HG02759 (cell line): ENCODE data around the gene TENM4.

Source experiments
- ATAC-seq: cut with Tn5 transposase; IDR thresholded peaks from one replicate; pipeline ENCODE4 v1.9.1; 2021; ENCODE audit warnings: mild to moderate bottlenecking, moderate library complexity; ENCODE audit not compliant: unreplicated experiment

Gene TENM4

GRCh38 chr11:79150320-79150719, 290.5 kb downstream of the TENM4 start:
- no peak for ATAC-seq

GRCh38 chr11:79147731-79148130, 293.1 kb downstream of the TENM4 start:
- ATAC-seq = no peak

- ATAC-seq = no peak
Observed at GRCh38 chr11:79147011-79147410, 293.8 kb downstream of the TENM4 start.

GRCh38 chr11:79139900-79140299, 300.9 kb downstream of the TENM4 start:
- ATAC-seq = no peak

GRCh38 chr11:79129702-79130101, 311.1 kb downstream of the TENM4 start:
- no peak for ATAC-seq

GRCh38 chr11:79128291-79128690, 312.5 kb downstream of the TENM4 start:
- no peak for ATAC-seq

GRCh38 chr11:79122759-79123158, 318.1 kb downstream of the TENM4 start:
- no peak for ATAC-seq

- ATAC-seq = no peak
Observed at GRCh38 chr11:79121351-79121750, 319.5 kb downstream of the TENM4 start.

- ATAC-seq = no peak
Observed at GRCh38 chr11:79119491-79120284, 321.1 kb downstream of the TENM4 start.

GRCh38 chr11:79117488-79117887, 323.3 kb downstream of the TENM4 start:
- ATAC-seq = no peak

GRCh38 chr11:79116600-79116999, 324.2 kb downstream of the TENM4 start:
- no peak for ATAC-seq

GRCh38 chr11:79113054-79113690, 327.7 kb downstream of the TENM4 start:
- ATAC-seq = no peak

- no peak for ATAC-seq
Observed at GRCh38 chr11:79110796-79111195, 330.0 kb downstream of the TENM4 start.

GRCh38 chr11:79110321-79110720, 330.5 kb downstream of the TENM4 start:
- no peak for ATAC-seq

GRCh38 chr11:79108851-79109250, 332.0 kb downstream of the TENM4 start:
- ATAC-seq = no peak

- ATAC-seq = no peak
Observed at GRCh38 chr11:79102840-79103239, 338.0 kb downstream of the TENM4 start.

GRCh38 chr11:79101656-79102055, 339.2 kb downstream of the TENM4 start:
- no peak for ATAC-seq

- peak; percentile 97 for ATAC-seq
Observed at GRCh38 chr11:79100093-79100910, 340.5 kb downstream of the TENM4 start.

GRCh38 chr11:79098146-79098545, 342.7 kb downstream of the TENM4 start:
- ATAC-seq = no peak

GRCh38 chr11:79097246-79097875, 343.5 kb downstream of the TENM4 start:
- no peak for ATAC-seq

GRCh38 chr11:79095424-79095823, 345.4 kb downstream of the TENM4 start:
- no peak for ATAC-seq
